Body of pancreas (tissue), 4 donors: Measurements from ENCODE around the gene NUDT14.

Experiments used
- POLR2A ChIP-seq, 3 donors: fragments of 450-650 bp; IDR thresholded peaks; one replicate each; pipeline ENCODE4 v1.6.1; 2016; ENCODE audit warnings: antibody characterized with exemption in 3 of 3, mild to moderate bottlenecking in 2 of 3
- TF ChIP-seq, protein P1 (sequence below), 7 experiments: fragments of 450-650 bp in 4 of 7; fragments of 200-600 bp in 3 of 7; sonication (generic) in 3 of 7; IDR thresholded peaks; one replicate each; pipeline ENCODE4 v1.5.1; 2016 to 2019; ENCODE audit warnings: antibody characterized with exemption in 7 of 7

- no peak for TF ChIP-seq POLR2A (IDR thresholded peaks at IDR 0.05)
- TF ChIP-seq, protein P1, sequence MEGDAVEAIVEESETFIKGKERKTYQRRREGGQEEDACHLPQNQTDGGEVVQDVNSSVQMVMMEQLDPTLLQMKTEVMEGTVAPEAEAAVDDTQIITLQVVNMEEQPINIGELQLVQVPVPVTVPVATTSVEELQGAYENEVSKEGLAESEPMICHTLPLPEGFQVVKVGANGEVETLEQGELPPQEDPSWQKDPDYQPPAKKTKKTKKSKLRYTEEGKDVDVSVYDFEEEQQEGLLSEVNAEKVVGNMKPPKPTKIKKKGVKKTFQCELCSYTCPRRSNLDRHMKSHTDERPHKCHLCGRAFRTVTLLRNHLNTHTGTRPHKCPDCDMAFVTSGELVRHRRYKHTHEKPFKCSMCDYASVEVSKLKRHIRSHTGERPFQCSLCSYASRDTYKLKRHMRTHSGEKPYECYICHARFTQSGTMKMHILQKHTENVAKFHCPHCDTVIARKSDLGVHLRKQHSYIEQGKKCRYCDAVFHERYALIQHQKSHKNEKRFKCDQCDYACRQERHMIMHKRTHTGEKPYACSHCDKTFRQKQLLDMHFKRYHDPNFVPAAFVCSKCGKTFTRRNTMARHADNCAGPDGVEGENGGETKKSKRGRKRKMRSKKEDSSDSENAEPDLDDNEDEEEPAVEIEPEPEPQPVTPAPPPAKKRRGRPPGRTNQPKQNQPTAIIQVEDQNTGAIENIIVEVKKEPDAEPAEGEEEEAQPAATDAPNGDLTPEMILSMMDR (IDR thresholded peaks at IDR 0.05), result no peak
Measured at GRCh38 chr14:105139212-105139825, 41.8 kb downstream of the NUDT14 start.
